ENCODE measurements around the gene RNF13.

RNF13 gene

DNA sequence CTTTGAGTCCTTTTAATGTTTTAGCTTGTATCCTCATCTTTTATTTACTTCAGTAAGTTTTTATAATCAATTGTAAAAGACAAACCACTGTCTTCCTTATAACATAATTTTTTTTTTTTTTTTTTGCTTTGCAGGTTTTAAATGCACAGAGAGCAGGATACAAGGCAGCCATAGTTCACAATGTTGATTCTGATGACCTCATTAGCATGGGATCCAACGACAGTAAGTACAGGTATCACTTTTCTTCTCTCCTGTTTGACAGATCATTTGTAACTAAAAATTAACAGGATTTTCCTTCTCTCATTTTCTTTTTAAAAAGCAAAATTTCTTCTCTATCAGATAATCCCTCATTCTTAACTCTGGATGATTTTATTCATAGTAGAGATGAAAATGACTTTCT lies 82.3 kb downstream of the RNF13 start:
- no peak for TF ChIP-seq POLR2AphosphoS5 (IDR thresholded peaks at IDR 0.05; ENCODE audit: low read depth, low read length)
- TF ChIP-seq FOXP2 (optimal IDR thresholded peaks at IDR 0.05; ENCODE audit: borderline replicate concordance, extremely low read depth, extremely low read length, insufficient read depth) = no peak
- no peak for TF ChIP-seq SIN3A (IDR thresholded peaks at IDR 0.05; ENCODE audit: borderline replicate concordance, insufficient read depth, low read length)
- no peak for TF ChIP-seq REST (IDR thresholded peaks at IDR 0.05; ENCODE audit: insufficient read depth in 1 of 2, low read depth in 2 of 2, low read length in 2 of 2)
- no peak for TF ChIP-seq TAF1 (IDR thresholded peaks at IDR 0.05; ENCODE audit: borderline replicate concordance, insufficient read depth, low read length)

- TF ChIP-seq FOXP2 (optimal IDR thresholded peaks at IDR 0.05; ENCODE audit: borderline replicate concordance, extremely low read depth, extremely low read length, insufficient read depth) (no peak), SIN3A (IDR thresholded peaks at IDR 0.05; ENCODE audit: borderline replicate concordance, insufficient read depth, low read length) (no peak), REST (IDR thresholded peaks at IDR 0.05; ENCODE audit: insufficient read depth in 1 of 2, low read depth in 2 of 2, low read length in 2 of 2) (no peak)
Measured at GRCh38 chr3:149895769-149896168, 82.8 kb downstream of the RNF13 start.

GRCh38 chr3:149898771-149899170 lies 85.8 kb downstream of the RNF13 start:
- TF ChIP-seq FOXP2 (optimal IDR thresholded peaks at IDR 0.05; ENCODE audit: borderline replicate concordance, extremely low read depth, extremely low read length, insufficient read depth) (no peak), SIN3A (IDR thresholded peaks at IDR 0.05; ENCODE audit: borderline replicate concordance, insufficient read depth, low read length) (no peak), REST (IDR thresholded peaks at IDR 0.05; ENCODE audit: insufficient read depth in 1 of 2, low read depth in 2 of 2, low read length in 2 of 2) (no peak), TAF1 (IDR thresholded peaks at IDR 0.05; ENCODE audit: borderline replicate concordance, insufficient read depth, low read length) (no peak), POLR2AphosphoS5 (IDR thresholded peaks at IDR 0.05; ENCODE audit: low read depth, low read length) (no peak)

GRCh38 chr3:149900322-149900721 lies 87.3 kb downstream of the RNF13 start:
- TF ChIP-seq SIN3A (IDR thresholded peaks at IDR 0.05; ENCODE audit: borderline replicate concordance, insufficient read depth, low read length) = no peak
- TF ChIP-seq TAF1 (IDR thresholded peaks at IDR 0.05; ENCODE audit: borderline replicate concordance, insufficient read depth, low read length) = no peak
- TF ChIP-seq REST (IDR thresholded peaks at IDR 0.05; ENCODE audit: insufficient read depth in 1 of 2, low read depth in 2 of 2, low read length in 2 of 2) = no peak
- TF ChIP-seq FOXP2 (optimal IDR thresholded peaks at IDR 0.05; ENCODE audit: borderline replicate concordance, extremely low read depth, extremely low read length, insufficient read depth) = no peak
- TF ChIP-seq POLR2AphosphoS5 (IDR thresholded peaks at IDR 0.05; ENCODE audit: low read depth, low read length) = no peak

DNA sequence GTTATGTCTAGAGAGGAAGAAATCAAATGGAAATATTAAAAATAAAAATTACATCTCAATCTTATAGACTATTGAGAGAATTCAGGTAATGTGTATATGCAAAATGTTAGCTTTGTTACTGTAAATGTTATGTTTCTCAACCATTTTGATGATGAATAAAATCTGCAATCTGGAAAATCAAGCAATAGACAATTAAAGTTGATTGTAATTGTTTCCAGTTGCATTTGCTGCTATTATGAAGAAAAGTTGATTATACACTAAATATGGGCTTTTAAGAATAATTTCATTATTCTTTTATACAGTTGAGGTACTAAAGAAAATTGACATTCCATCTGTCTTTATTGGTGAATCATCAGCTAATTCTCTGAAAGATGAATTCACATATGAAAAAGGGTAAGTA lies 88.8 kb downstream of the RNF13 start:
- TF ChIP-seq REST (IDR thresholded peaks at IDR 0.05; ENCODE audit: insufficient read depth in 1 of 2, low read depth in 2 of 2, low read length in 2 of 2) (no peak), SIN3A (IDR thresholded peaks at IDR 0.05; ENCODE audit: borderline replicate concordance, insufficient read depth, low read length) (no peak), POLR2AphosphoS5 (IDR thresholded peaks at IDR 0.05; ENCODE audit: low read depth, low read length) (no peak), FOXP2 (optimal IDR thresholded peaks at IDR 0.05; ENCODE audit: borderline replicate concordance, extremely low read depth, extremely low read length, insufficient read depth) (no peak), TAF1 (IDR thresholded peaks at IDR 0.05; ENCODE audit: borderline replicate concordance, insufficient read depth, low read length) (no peak)
